MM.1S (cell line): Measurements from ENCODE around the gene PPP1R13B.

Experiments
- DNase-seq: peaks from one replicate; pipeline ENCODE4 v3.0.0-alpha.2; 2015
- H2AFZ ChIP-seq: fragments of 300-600 bp; sonication (generic); 2 replicates; pipeline ENCODE4 v1.6.0; 2016; ENCODE audit warnings: antibody characterized with exemption, low read length
- H3F3A ChIP-seq: fragments of 300-600 bp; sonication (generic); 2 replicates; pipeline ENCODE4 v1.6.1; 2016; ENCODE audit warnings: mild to moderate bottlenecking, antibody characterized with exemption, low read length, moderate library complexity, mixed read lengths; ENCODE audit not compliant: insufficient read depth
- H3K27ac ChIP-seq: fragments of 300-600 bp; sonication (generic); 2 replicates; pipeline ENCODE4 v1.5.1; 2016; ENCODE audit warnings: mild to moderate bottlenecking, low read length
- H3K27me3 ChIP-seq: fragments of 300-600 bp; sonication (generic); replicated peaks from 2 replicates; pipeline ENCODE4 v1.6.0; 2016; ENCODE audit warnings: low read length; ENCODE audit not compliant: insufficient read depth
- H3K36me3 ChIP-seq: fragments of 300-600 bp; sonication (generic); replicated peaks from 2 replicates; pipeline ENCODE4 v1.6.1; 2016; ENCODE audit warnings: mild to moderate bottlenecking, low read length, mixed read lengths; ENCODE audit not compliant: insufficient read depth
- H3K4me1 ChIP-seq: fragments of 300-600 bp; sonication (generic); 2 replicates; pipeline ENCODE4 v1.6.1; 2016; ENCODE audit warnings: low read length, mixed read lengths
- H3K4me2 ChIP-seq: fragments of 300-600 bp; sonication (generic); 2 replicates; pipeline ENCODE4 v1.6.0; 2016; ENCODE audit warnings: low read depth, low read length
- H3K4me3 ChIP-seq: fragments of 300-600 bp; sonication (generic); 2 replicates; pipeline ENCODE4 v1.5.1; 2016; ENCODE audit warnings: low read length, mixed read lengths
- H3K79me2 ChIP-seq: fragments of 300-600 bp; sonication (generic); 2 replicates; pipeline ENCODE4 v1.6.1; 2016; ENCODE audit warnings: mixed run types, low read length, mixed read lengths
- H3K9ac ChIP-seq: fragments of 300-600 bp; sonication (generic); 2 replicates; pipeline ENCODE4 v1.6.1; 2016; ENCODE audit warnings: low read length, mixed read lengths
- H3K9me2 ChIP-seq: fragments of 300-600 bp; sonication (generic); replicated peaks from 2 replicates; pipeline ENCODE4 v1.6.1; 2016; ENCODE audit warnings: mild to moderate bottlenecking, low read length, mixed read lengths; ENCODE audit not compliant: insufficient read depth
- H3K9me3 ChIP-seq: fragments of 300-600 bp; sonication (generic); replicated peaks from 2 replicates; pipeline ENCODE4 v1.6.1; 2016; ENCODE audit warnings: mild to moderate bottlenecking, low read length, mixed read lengths; ENCODE audit not compliant: insufficient read depth
- H4K20me1 ChIP-seq: fragments of 300-600 bp; sonication (generic); 2 replicates; pipeline ENCODE4 v1.6.1; 2016; ENCODE audit warnings: mild to moderate bottlenecking, low read length, moderate library complexity, mixed read lengths; ENCODE audit not compliant: insufficient read depth
- EZH2 ChIP-seq: fragments of 300-600 bp; sonication (generic); optimal IDR thresholded peaks from 2 replicates; pipeline ENCODE3; 2017; ENCODE audit warnings: low read depth, mild to moderate bottlenecking, antibody characterized with exemption, low read length, mixed read lengths
- EZH2phosphoT487 ChIP-seq: fragments of 300-600 bp; sonication (generic); IDR thresholded peaks from 2 replicates; pipeline ENCODE4 v1.6.1; 2018; ENCODE audit warnings: antibody characterized with exemption, low read length
- TF ChIP-seq, protein P1 (sequence below): fragments of 300-600 bp; sonication (generic); IDR thresholded peaks from 2 replicates; pipeline ENCODE4 v1.5.1; 2016; ENCODE audit warnings: antibody characterized with exemption, low read length, mixed read lengths

Gene PPP1R13B

DNA sequence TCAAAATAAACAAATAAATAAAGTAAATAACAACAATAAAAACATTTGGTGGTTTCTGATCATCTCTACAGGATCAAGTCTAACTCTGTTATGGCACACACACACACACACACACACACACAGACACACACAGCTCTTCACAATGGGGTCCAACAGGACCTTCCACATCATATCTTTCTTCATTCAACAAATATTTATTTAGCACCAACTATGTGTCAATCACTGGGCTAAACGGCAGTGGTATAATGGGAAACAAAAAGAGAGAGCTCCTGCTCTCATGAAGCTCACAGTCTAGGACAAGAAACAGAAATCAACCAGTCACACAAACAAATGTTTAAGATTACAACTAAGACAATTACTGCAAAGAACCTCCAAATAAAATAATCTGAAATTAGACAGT, 9.3 kb downstream of the PPP1R13B start:
- no peaks in the 10 kb centered on the region for H3K27me3 ChIP-seq
- H3K79me2 ChIP-seq: no peaks in the 10 kb centered on the region
- H3K4me2 ChIP-seq: no peak overlapping the region
- H3K36me3 ChIP-seq: no peaks in the 10 kb centered on the region
- no peak overlapping the region for H3K9ac ChIP-seq
- DNase-seq: no peak
- H3F3A ChIP-seq: no peaks in the 10 kb centered on the region
- no peak overlapping the region for H3K4me3 ChIP-seq
- TF ChIP-seq, protein P1, sequence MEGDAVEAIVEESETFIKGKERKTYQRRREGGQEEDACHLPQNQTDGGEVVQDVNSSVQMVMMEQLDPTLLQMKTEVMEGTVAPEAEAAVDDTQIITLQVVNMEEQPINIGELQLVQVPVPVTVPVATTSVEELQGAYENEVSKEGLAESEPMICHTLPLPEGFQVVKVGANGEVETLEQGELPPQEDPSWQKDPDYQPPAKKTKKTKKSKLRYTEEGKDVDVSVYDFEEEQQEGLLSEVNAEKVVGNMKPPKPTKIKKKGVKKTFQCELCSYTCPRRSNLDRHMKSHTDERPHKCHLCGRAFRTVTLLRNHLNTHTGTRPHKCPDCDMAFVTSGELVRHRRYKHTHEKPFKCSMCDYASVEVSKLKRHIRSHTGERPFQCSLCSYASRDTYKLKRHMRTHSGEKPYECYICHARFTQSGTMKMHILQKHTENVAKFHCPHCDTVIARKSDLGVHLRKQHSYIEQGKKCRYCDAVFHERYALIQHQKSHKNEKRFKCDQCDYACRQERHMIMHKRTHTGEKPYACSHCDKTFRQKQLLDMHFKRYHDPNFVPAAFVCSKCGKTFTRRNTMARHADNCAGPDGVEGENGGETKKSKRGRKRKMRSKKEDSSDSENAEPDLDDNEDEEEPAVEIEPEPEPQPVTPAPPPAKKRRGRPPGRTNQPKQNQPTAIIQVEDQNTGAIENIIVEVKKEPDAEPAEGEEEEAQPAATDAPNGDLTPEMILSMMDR: no peak
- TF ChIP-seq EZH2 (no peak), EZH2phosphoT487 (no peak)
- H4K20me1 ChIP-seq: no peaks in the 10 kb centered on the region
- no peaks in the 10 kb centered on the region for H3K9me2 ChIP-seq
- no peaks in the 10 kb centered on the region for H3K4me1 ChIP-seq
- H3K9me3 ChIP-seq: no peaks in the 10 kb centered on the region
- H3K27ac ChIP-seq: no peak overlapping the region
- H2AFZ ChIP-seq: no peak overlapping the region

DNA sequence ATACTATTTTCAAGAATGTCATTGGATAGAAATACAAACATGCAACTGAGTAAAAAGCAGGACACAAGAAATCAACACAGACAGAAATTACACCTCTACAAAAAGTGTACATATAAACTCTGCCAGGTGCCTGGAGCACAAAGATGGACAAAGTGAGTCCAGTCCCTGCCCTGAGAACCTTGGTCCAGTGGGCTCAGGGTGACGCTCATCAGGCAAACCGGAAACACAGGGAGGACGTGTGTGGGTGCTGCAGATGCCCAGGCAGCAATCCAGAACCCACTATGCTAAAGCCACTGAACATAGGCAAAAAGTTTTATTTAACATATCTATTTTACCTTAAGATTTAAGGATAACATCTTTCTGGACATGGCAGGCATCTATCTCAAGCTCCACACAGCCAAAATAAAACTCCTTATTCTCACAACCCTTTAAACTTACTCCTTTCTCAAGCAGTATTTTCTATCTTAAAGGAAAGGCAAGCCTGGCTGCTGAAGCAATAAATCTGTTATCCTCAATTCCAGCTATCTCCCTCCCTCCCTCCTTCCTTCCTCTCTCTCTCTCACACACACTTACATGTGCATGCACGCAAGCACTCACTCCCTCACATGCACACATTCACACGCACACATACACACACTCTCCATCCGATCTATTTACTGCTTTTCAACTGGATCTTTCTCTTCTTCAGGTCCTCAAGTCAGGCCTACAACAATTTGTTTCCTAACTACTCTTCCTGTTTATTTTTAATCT, 10.2 kb downstream of the PPP1R13B start:
- Histone ChIP-seq H3K79me2 (no peaks in the 10 kb centered on the region), H3K4me2 (no peak overlapping the region), H3K9me3 (no peaks in the 10 kb centered on the region), H3K9me2 (no peaks in the 10 kb centered on the region), H3K27me3 (no peaks in the 10 kb centered on the region), H3F3A (no peaks in the 10 kb centered on the region), H3K27ac (no peak overlapping the region), H3K4me1 (no peaks in the 10 kb centered on the region), H3K4me3 (no peak overlapping the region), H2AFZ (no peak overlapping the region), H3K9ac (no peak overlapping the region), H3K36me3 (no peaks in the 10 kb centered on the region), H4K20me1 (no peaks in the 10 kb centered on the region)
- TF ChIP-seq EZH2phosphoT487: no peak
- TF ChIP-seq, protein P1: no peak
- no peak for TF ChIP-seq EZH2
- DNase-seq: no peak

DNA sequence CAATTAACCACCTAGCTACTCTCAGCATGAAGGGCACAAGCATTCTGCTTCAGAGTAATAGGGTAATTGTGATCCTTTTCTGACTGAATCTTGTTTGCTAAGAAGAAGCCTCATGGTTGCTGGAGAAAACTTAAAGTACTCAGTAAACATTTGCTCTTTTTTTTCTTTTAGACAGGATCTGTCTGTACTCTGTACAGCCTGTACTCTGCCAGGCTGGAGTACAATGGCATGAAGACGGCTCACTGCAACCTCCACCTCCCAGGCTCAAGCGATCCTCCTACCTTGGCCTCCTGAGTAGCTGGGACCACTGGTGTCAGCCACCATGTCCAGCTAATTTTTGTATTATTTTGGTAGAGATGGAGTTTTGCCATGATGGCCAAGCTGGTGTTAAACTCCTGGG, 12.4 kb downstream of the PPP1R13B start:
- TF ChIP-seq EZH2phosphoT487 (no peak), EZH2 (no peak)
- TF ChIP-seq, protein P1: no peak
- no peak overlapping the region for H3K4me3 ChIP-seq
- H3F3A ChIP-seq: no peaks in the 10 kb centered on the region
- no peaks in the 10 kb centered on the region for H3K36me3 ChIP-seq
- no peak for DNase-seq
- no peaks in the 10 kb centered on the region for H3K9me3 ChIP-seq
- H4K20me1 ChIP-seq: no peaks in the 10 kb centered on the region
- H3K27me3 ChIP-seq: no peaks in the 10 kb centered on the region
- H3K9ac ChIP-seq: no peak overlapping the region
- no peaks in the 10 kb centered on the region for H3K4me1 ChIP-seq
- no peaks in the 10 kb centered on the region for H3K9me2 ChIP-seq
- no peak overlapping the region for H2AFZ ChIP-seq
- H3K4me2 ChIP-seq: no peak overlapping the region
- no peaks in the 10 kb centered on the region for H3K79me2 ChIP-seq
- no peak overlapping the region for H3K27ac ChIP-seq
